PC-3 (cell line): ENCODE measurements around the gene DHFR.

ENCODE experiments used
- EZH2phosphoT487 ChIP-seq: fragments of 300-600 bp; sonication (generic); IDR thresholded peaks from 2 replicates; pipeline ENCODE4 v1.6.1; 2018; ENCODE audit warnings: mild to moderate bottlenecking, antibody characterized with exemption, low read length, borderline replicate concordance
- TF ChIP-seq, protein P1 (sequence below): fragments of 300-600 bp; sonication (generic); conservative IDR thresholded peaks from 2 replicates; pipeline ENCODE4 v1.5.1; 2017; ENCODE audit warnings: antibody characterized with exemption, low read depth, mild to moderate bottlenecking, low read length

- TF ChIP-seq EZH2phosphoT487 = no peak
- TF ChIP-seq, protein P1, sequence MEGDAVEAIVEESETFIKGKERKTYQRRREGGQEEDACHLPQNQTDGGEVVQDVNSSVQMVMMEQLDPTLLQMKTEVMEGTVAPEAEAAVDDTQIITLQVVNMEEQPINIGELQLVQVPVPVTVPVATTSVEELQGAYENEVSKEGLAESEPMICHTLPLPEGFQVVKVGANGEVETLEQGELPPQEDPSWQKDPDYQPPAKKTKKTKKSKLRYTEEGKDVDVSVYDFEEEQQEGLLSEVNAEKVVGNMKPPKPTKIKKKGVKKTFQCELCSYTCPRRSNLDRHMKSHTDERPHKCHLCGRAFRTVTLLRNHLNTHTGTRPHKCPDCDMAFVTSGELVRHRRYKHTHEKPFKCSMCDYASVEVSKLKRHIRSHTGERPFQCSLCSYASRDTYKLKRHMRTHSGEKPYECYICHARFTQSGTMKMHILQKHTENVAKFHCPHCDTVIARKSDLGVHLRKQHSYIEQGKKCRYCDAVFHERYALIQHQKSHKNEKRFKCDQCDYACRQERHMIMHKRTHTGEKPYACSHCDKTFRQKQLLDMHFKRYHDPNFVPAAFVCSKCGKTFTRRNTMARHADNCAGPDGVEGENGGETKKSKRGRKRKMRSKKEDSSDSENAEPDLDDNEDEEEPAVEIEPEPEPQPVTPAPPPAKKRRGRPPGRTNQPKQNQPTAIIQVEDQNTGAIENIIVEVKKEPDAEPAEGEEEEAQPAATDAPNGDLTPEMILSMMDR = no peak
These were observed 42.3 kb upstream of the DHFR start for GRCh38 chr5:80697100-80697499.
